ENCODE results near the gene GJB2.

GRCh38 chr13:20193907-20194631, 1.3 kb upstream of the GJB2 start:
- TF ChIP-seq, protein P1, sequence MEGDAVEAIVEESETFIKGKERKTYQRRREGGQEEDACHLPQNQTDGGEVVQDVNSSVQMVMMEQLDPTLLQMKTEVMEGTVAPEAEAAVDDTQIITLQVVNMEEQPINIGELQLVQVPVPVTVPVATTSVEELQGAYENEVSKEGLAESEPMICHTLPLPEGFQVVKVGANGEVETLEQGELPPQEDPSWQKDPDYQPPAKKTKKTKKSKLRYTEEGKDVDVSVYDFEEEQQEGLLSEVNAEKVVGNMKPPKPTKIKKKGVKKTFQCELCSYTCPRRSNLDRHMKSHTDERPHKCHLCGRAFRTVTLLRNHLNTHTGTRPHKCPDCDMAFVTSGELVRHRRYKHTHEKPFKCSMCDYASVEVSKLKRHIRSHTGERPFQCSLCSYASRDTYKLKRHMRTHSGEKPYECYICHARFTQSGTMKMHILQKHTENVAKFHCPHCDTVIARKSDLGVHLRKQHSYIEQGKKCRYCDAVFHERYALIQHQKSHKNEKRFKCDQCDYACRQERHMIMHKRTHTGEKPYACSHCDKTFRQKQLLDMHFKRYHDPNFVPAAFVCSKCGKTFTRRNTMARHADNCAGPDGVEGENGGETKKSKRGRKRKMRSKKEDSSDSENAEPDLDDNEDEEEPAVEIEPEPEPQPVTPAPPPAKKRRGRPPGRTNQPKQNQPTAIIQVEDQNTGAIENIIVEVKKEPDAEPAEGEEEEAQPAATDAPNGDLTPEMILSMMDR (optimal IDR thresholded peaks at IDR 0.05 in 1 of 3, IDR thresholded peaks at IDR 0.05 in 1 of 3, conservative IDR thresholded peaks at IDR 0.05 in 1 of 3; ENCODE audit: extremely low read depth in 1 of 3, insufficient read depth in 2 of 3, low read length in 3 of 3) = no peak
- TF ChIP-seq EZH2 (IDR thresholded peaks at IDR 0.05; ENCODE audit: low read length) = no peak
